ENCODE data around the gene DDN. TPM values are rescaled to one million over a fixed set of nuclear protein-coding genes. Genes with fewer than 3 reads are reported as not detected.

Gene DDN
- total RNA-seq, 1 donor: under 0.01 TPM

DNA sequence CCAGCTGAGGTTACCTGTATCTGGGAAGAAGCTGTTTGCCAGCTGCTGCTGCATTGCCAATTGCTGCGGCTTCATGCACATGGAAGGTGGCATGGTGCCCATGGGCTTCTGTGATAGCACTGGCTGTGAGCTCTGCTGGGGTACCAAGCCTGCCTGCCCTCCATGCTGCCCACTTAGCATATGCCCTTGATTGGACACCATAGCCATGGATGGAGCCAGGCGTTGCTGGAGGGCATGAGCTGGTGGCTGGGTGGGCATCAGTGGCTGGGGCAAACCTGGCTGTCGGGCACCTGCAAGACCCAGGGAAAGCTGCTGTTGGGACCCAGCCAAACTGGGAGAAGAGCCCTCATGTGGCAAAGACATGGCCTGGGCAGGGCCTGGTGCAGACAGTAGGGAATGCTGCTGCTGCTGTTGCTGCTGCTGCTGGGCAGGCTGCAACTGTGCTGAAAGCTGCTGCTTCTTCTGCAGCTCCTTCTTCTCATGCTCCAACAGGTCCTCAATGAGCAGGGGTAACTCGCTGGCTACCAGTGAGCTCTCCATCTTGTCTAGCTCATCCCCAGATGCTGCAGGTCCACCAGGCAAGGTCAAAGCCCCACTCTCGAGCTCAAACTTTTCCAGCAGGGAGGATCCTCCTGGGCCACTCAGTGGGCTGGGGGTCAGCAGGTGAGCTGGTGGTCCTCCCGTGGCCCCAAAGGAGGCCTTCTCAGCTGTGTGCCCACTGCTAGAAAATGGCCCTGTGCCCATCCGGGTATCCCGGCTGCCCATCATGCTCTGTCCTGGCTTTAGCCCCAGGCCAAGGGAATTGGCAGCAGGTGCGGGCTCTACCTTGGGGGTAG, 38.2 kb upstream of the DDN start:
- TF ChIP-seq, protein P1, sequence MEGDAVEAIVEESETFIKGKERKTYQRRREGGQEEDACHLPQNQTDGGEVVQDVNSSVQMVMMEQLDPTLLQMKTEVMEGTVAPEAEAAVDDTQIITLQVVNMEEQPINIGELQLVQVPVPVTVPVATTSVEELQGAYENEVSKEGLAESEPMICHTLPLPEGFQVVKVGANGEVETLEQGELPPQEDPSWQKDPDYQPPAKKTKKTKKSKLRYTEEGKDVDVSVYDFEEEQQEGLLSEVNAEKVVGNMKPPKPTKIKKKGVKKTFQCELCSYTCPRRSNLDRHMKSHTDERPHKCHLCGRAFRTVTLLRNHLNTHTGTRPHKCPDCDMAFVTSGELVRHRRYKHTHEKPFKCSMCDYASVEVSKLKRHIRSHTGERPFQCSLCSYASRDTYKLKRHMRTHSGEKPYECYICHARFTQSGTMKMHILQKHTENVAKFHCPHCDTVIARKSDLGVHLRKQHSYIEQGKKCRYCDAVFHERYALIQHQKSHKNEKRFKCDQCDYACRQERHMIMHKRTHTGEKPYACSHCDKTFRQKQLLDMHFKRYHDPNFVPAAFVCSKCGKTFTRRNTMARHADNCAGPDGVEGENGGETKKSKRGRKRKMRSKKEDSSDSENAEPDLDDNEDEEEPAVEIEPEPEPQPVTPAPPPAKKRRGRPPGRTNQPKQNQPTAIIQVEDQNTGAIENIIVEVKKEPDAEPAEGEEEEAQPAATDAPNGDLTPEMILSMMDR (IDR thresholded peaks at IDR 0.05; ENCODE audit: insufficient read depth, low read depth, low read length): no peak
- DNase-seq (ENCODE audit: low read depth): no peak
- no peak overlapping the region for H3K4me3 ChIP-seq (ENCODE audit: low read depth, low read length)

- no peak for DNase-seq (ENCODE audit: low read depth)
- TF ChIP-seq, protein P1 (IDR thresholded peaks at IDR 0.05; ENCODE audit: insufficient read depth, low read depth, low read length): no peak
- H3K4me3 ChIP-seq (ENCODE audit: low read depth, low read length): no peak overlapping the region
Measured at GRCh38 chr12:49036029-49036428, 36.9 kb upstream of the DDN start.

GRCh38 chr12:49034286-49034622, 35.1 kb upstream of the DDN start:
- TF ChIP-seq, protein P1 (IDR thresholded peaks at IDR 0.05; ENCODE audit: insufficient read depth, low read depth, low read length): no peak
- no peak overlapping the region for H3K4me3 ChIP-seq (ENCODE audit: low read depth, low read length)
- no peak for DNase-seq (ENCODE audit: low read depth)

DNA sequence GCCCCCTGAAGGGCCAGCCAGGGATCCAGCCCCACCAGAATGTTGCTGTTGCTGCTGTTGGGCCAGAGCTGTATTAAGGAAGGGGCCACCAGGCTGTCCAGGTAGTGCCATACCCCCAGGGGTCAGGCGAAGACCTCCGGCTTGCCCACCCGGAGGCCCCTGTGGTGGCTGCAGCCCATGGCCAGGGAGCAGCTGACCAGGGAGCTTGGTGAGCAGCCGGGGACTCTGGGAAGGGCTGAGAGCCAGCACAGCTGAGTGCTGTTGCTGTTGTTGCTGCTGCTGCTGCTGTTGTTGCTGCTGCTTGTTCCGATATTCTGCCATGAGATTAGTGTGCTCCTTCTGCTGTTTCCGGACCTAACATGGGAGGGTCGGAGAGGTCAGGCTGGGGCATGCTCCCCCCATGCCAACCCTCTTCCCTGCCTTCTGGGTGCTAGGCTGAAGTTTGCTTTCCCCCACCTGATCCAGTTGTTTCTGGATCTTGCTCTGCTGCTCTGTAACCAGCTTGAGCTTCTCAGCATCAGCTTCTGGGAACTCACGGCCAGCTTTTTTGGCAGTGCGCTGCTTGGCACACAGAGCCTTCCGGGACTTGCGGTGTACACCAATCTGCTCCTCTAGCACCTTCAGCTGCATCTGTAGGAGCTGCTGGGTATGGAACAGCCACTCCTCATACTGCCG, 34.6 kb upstream of the DDN start:
- DNase-seq (ENCODE audit: low read depth): no peak
- TF ChIP-seq, protein P1 (IDR thresholded peaks at IDR 0.05; ENCODE audit: insufficient read depth, low read depth, low read length): no peak
- no peak overlapping the region for H3K4me3 ChIP-seq (ENCODE audit: low read depth, low read length)

- DNase-seq (ENCODE audit: low read depth): no peak
- H3K4me3 ChIP-seq (ENCODE audit: low read depth, low read length): no peak overlapping the region
- TF ChIP-seq, protein P1 (IDR thresholded peaks at IDR 0.05; ENCODE audit: insufficient read depth, low read depth, low read length): no peak
Measured at GRCh38 chr12:49032679-49033447, 33.7 kb upstream of the DDN start.

DNA sequence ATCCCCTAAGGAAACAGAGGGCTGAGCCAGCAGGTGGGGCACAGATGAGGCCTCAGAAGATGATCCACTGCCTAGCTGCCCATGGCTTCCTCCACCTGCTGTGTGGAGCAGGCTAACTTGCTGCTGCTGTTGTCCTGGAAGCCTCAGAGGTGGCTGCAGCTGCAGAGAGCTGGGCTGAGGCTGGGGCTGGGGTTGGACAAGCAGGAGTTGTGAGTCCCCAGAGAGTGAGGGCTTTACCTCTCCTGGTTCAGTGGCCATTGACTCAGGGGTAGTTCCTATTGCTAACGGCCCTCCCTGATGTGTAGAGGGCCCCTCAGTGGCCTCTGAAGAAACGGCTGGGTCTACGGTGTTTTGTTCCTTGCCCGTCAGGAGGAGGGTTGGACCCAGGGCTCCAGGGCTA, 33.1 kb upstream of the DDN start:
- DNase-seq (ENCODE audit: low read depth): no peak
- TF ChIP-seq, protein P1 (IDR thresholded peaks at IDR 0.05; ENCODE audit: insufficient read depth, low read depth, low read length): no peak
- no peak overlapping the region for H3K4me3 ChIP-seq (ENCODE audit: low read depth, low read length)

Measured in fibroblast of villous mesenchyme (primary cell).